HG03558 (cell line): ENCODE measurements around the gene MTUS2.
"Not testable (repeated sequence)": the region's sequence is repeated elsewhere in the genome, so short reads cannot be mapped to it uniquely, and the experiment has no call there.

Source experiments
- ATAC-seq: cut with Tn5 transposase; IDR thresholded peaks from one replicate; pipeline ENCODE4 v1.9.1; 2021; ENCODE audit warnings: moderate number of reproducible peaks; ENCODE audit not compliant: unreplicated experiment; ENCODE audit errors: extremely low read depth

Gene MTUS2

DNA sequence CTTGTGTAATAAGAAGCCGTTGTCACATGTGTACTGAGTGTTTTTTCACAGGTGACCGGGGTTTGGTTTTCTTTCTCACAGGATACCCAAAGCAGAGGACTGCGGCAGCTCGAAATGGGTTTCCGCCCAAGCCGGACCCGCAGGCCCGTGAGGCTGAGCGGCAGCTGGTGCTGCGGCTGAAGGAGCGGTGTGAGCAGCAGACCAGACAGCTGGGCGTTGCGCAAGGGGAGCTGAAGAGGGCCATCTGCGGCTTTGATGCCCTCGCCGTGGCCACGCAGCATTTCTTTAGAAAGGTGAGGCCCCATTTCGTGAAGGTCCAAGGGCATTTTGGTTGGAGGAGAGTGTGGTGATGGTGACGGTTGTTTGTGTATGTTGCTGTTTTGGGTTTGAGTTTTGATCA is 539.0 kb downstream of the MTUS2 start:
- ATAC-seq = no peak

DNA sequence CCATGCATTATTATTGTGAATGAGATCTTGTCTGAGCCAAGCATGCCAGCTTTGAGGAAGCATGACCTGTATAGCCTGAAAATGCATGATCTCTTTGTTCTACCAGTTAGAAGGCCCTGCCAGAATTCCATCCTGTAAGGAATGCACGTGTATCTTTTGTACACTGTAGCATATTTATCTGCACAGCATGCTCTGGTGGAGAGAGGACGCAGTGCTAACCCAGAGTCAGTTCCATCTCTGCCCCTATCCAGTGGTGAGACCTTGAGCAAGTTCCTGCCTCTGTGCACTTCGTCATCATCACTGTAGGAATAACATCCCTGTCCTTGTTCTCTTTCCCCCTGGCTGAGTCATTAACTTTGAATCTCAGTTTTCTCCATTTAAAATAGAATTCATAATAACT is 541.6 kb downstream of the MTUS2 start:
- ATAC-seq = no peak

DNA sequence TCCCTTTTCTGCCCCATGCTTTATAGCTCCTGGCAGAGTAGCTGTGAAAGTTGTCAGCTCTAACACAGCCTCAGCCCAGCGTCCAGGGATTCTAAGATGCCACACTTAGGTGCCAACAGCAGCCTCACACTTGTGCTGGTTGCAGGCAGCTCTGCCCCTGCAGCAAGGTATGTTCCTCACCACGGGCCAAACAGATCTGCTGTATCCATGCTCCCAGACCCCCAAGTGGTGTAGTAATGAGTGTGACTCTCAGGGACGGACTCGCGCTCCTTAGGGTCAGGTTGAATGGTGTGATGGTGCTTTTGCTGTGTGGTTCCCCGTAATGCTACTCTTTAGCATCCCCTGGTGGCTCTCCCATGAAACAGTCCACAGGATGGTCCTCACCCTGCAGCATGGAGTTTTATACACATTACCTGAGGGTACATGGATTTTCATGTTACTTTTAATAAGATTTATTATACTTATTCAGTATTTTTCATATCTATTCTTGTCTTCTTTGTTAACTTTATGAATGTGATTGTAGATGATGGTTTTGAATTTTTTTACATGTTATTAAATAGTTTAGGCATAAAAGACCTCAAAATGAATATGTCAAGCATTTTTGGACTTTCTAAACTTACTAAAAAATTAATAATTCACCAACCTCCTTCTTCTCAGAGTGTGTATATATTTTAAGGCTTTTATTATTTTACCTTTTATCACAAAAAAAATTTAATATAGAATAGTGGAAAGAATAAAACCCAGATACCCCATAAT is 542.9 kb downstream of the MTUS2 start:
- ATAC-seq = peak; percentile 62

DNA sequence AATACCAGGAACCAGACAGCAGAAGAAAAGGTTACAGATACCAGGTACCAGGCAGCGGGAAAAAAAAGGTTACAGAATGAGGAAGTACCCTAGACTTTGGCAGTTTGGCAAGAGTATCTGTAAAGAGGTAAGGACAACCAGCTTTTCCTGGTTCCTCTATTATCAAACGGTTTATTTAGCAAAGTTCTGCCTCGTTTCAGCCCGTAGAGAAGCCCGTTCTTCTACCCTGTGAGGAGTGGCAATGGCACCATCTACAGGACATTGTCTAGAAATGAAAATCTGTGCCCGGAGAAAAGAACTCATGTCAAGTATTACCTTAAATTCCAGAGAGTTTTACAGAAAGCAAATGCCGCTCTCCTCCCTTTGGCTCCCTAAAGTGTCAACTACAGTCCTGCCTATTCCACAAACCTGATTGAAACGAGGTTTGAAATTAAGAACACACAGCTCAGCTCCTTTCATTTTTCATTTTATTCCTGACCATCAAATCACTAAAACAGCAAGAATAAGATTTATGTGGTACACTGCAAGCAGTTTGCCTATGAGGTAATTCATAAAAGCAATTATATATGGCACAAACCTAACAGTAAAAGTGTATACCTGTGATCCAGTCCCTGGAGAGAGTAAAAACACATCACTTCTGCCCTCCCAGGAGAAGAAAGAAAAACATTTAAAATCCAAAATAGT is 549.1 kb downstream of the MTUS2 start:
- no peak for ATAC-seq

DNA sequence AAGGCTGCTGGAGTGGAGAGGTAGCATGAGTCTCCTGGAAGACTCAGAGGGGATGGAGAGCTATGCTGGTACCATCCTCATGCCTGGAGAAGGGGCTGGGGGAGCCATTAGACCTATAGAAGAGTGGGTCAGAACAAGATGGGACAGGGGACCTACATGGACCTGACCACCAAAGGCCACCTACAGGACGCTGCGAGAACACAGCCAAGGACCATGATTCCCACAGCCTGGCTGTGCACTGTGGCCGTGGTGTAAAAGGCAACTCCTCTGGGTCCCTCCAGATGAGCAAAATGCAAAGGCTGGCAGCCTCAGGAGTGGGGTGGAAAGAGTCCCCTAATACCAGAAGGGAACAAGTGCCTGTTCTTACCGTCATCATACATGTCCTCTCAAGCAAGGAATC is 559.1 kb downstream of the MTUS2 start:
- no peak for ATAC-seq

DNA sequence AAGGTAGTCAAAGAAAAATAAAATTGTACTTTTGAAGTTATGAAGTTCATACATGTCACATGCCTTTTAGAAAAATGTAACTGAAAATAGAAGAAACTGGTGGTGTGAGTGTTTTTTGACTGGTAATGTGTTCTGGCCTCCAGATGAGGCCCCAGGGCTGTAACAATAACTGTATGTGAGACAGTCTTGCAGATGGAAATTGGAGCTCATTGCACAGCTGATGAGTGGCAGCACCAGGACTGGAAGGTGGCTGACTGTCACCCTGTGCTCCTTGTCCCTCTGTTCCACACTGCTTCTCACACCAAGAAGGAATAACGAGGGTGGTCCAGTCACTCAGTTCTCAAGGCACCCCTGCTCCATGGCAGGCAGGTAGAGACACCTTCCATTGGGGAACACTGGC is 559.7 kb downstream of the MTUS2 start:
- no peak for ATAC-seq

DNA sequence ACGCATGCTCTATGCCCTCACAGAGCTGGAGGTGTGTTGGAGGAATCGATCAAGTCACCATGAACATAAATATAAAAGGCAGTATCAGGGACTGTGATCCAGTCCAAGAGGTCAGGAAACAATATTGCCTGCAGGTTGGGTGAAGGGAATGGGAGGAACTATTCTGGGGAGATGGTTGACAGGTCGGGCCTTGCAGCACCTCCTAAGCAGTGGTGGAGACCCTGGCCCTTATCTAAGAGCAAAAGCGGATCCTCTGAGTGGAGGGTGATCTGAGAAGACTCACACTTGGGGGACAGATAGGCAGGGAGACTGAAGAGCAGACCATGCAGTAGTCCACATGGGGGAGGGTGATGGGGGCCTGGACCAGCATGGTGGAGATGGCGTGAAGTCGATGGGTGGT is 561.9 kb downstream of the MTUS2 start:
- no peak for ATAC-seq

DNA sequence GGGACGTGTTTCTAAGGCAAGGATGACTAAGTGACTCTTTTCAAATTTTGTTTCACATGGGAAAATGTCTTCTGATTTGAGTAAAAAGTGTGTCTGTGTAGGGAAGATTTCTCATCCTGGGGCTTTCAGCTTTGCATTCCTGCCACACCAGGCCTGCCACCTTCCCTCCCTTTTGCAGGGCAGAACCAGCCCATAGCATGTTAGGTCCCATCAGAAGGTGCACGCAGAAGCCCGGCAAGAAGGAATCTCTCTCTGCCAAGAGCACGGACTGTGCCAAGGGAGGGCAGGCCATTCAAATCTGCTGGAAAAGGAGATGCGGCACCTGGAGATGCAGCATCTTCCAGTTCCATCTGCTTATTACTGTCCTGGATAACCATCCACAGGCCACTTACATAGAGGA is 563.3 kb downstream of the MTUS2 start:
- no peak for ATAC-seq

DNA sequence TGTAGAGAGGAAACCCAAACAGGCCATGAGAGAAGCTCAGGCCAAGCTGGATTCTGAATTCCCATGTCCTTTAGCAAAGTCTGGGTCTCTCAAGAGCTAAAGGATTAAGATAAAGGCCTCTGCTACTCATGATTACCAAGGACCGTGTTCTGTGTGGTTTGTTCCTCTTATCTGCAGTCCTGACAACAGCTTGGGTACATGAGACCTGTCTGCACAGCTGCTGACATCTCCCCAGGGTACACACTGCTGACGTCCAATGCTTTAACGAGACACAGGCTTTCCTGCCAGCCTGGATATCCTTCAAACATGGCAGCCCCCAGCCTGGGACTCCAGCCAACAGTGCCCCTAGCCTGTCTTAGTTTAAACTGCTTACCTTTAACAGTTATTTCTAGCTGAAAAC is 564.3 kb downstream of the MTUS2 start:
- ATAC-seq = no peak

DNA sequence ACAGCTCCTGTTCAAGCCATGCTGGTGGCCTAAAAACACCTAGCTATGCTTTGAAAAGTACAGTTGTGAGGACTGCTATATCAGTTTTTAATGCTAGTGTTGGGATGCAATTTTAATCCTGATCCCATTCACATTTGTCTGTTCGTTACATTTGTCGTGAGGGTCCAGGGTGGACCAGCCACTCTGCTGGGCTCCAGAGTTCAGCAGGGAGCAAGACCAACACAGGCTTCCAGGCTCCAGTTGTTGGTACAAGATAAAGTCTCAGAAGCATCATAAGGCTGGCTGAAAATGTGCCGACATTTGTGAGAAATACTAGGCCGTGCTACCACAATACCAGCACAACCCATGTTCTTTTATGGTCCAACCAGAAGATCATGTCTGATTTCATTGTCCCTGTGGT is 564.7 kb downstream of the MTUS2 start:
- no peak for ATAC-seq

DNA sequence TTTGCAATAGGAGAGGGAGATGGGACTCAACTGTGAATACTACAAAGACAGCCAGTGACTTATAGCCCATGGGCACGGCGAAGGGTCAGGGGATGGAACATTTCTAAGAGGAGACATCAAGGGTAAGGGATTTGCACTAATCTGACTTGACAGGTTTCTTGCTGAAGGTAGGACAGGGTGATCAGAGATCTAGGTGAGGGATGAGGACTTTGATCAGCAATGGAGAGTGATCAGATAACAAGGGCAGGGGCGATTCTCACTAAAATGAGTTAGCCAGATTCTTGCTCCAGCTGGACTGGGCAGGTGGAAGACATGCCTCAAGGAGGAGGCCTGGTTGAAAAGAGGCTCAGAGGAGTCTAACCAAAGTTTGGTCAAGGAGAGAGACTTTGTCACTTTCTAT is 566.1 kb downstream of the MTUS2 start:
- ATAC-seq = no peak

DNA sequence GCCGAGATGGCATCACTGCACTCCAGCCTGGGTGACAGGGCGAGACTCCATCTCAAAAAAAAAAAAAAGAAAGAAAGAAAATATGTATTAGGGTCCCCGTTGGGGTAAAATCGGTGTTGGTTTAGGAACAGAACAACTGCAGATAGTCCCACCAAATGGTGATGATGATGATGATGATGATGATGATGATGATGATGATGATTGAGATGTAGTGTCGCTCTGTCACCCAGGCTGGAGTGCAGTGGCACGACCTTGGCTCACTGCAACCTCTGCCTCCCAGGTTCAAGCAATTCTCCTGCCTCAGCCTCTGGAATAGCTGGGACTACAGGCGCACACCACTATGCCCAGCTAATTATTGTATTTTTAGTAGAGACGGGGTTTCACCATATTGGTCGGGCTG is 570.5 kb downstream of the MTUS2 start:
- not testable (repeated sequence) for ATAC-seq

DNA sequence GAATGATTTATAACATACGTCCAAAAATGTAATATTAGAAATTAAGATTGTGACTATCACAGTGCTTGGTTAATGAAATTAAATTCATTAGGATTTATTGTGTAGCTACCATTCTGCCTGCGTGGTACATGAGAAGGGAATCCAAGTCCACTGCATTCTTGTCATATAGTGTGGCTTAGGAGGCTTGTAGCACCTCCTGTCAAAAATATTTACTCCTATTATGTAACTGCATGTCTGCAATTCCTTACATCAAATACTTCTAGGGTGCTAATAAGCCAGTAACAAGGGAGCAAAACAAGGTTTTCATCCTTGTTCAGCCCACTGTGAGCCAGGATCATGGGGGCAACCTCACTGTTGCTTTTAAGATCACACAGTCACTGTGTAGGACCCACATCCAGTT is 576.3 kb downstream of the MTUS2 start:
- no peak for ATAC-seq

DNA sequence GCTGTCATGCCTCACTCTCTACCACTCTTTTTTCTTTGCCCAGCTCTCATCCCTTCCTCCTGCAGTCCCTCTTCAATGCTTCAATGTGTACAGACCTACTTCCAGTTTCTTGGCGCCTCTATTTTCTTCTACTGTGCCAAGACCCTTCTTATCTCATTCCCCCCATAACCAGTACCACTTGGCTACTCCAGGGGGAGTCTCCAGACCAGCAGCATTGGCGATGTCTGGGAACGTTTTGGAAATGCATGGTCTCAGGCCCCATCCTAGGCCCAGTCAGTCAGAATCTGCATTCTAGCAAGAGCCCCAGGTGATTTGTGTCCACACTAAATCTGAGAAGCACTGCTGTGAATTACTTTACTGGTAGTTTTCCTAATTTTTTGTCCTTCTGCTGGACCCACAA is 577.1 kb downstream of the MTUS2 start:
- no peak for ATAC-seq

DNA sequence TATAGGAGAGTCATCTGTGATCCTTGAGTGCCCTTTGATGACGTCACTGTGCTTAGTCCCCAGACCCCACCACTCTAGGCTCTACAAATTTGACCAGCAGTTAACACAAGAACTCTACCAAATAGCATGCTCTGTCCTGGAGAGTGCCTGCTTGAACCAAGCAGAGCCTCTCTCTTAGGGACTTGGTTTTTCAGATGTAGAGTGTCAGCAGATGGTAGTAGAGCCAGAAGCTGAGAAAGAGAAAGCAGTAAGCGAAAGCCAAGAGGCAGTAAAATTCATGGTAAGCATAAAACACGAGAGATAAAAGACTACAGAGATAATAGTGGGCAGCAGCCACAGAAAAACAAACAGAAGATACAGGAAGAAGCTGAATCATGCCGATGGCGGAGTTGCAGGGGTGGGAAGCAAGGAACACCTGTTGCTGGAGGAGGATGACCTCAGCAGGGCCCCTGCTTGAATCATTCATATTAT is 582.1 kb downstream of the MTUS2 start:
- ATAC-seq = no peak

DNA sequence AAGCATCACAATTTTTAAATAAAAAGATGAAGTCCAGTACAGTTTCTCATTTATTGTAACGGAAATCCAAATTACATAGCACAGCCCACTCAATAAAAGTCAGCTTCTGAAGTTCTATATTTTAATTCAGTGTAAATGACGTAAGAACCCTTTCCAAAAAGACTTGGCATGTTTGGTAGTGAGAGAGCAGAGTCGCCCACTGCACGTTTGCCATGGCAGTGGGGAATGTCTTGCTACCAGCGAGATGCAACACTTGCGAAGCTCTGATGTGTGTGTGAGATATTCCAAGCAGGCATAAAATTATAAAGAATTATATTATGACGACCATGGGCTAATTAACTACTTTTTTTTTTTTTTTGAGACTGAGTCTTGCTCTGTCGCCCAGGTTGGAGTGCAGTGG is 585.3 kb downstream of the MTUS2 start:
- no peak for ATAC-seq

DNA sequence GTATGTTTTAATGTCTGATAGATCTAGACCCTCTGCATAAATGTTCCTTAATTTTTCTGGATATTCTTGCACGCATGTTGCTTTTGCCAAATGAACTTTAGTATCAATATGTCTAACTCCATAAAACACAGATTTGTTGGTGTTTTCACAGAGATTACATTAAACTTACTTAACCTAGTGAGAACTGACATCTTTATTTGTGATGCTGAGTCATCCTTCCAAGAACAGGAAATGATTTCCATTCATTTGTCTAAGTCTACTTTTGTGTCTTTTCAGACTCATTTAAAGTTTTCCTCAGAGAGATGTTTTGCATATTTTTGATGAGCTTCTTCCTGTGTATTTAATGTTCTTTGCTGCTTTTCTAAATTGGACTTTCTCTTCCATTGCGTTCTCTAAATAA is 591.3 kb downstream of the MTUS2 start:
- ATAC-seq = no peak

DNA sequence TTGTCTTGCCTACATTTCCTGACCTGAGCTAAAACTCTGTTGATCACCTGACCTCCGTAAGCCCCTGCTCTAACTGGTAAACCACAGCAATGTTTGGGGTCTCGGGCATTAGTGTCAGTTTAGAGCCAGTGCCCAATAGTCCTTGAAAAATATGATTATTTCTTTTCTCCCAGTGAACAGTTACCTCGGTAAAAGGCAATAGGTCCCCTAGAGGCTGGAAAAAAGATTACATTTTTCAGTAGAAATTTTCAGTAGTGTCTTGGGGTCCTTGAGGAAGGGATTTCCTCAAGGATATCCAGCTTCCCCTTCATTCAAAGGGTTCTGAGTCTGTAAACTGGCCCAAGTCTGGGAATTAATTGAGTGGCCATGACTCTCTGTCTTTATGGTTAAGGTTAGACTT is 597.9 kb downstream of the MTUS2 start:
- no peak for ATAC-seq

DNA sequence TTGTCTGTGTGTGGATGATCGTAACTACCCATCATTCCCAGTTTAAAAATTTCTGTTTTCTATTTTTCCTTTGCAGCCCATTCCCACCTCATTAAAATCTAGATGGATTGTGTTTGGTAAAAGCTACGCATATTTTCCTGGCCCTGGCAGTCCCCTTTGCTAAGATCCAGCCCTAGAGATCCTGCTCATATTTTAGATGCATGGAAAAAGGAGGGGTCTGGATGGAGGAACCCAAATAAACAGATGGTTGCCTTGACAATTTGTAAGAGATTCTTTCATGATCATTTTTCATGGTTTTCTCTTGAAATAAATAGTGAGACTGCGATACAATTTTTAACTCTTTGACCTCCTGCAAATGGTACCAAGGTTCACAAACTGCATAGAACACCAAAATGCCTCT is 601.0 kb downstream of the MTUS2 start:
- no peak for ATAC-seq

DNA sequence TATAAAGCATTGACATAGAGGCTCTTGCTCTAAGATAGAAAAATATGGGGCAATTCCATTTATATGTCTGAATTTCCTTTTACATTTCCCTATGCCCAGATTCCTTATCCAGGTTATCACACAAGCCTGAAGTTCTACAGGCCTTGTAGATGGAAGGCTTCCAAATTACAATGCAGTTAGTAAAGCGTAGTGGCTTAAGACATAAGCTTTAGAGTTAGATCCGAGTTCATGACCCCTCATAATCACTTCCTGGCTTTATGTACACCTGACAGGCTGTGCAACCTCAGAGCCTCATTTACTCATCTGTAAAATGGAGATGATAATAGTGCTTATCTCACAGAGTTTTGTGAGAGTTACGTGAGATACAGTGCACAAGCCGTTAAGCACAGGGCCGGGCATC is 601.9 kb downstream of the MTUS2 start:
- no peak for ATAC-seq

DNA sequence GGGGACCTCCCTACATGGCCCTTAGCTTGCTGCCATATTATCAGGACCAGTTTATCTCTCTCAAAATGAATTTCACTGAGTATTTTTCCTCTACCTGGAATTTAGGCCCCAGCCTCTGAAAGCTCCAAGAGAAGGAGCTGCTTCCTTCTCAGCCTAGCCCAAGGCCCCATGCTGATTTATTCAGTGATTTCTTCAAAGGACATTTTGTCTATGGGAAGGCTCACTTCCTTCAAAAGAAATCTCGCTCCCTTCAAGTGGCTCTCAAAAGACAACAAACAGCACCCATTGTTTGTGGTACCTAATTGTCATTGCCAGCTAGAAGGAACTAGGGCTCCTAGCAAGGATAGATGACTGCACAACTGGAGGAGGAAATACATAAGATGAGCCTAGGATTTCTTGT is 602.9 kb downstream of the MTUS2 start:
- no peak for ATAC-seq

DNA sequence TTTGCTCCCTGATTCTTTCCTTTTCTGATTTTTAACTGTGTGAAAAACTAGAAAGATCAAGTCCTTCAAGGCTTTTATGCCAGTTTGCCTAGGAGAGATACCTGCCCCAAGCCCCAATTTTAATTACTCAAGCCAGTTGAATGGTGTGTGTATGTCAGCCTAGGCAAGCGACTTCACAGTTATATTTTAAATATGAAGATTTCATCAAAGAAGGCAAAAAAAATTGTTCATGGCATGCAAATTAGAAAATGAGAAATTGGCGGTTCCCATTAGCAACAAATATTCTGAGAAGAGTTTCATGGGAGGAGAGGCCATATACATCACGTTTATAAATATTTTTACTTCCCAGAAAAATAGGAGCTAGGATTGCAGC is 607.8 kb downstream of the MTUS2 start:
- ATAC-seq = no peak
